Measurements from ENCODE around the gene ZNF670. TPM values are rescaled to one million over a fixed set of nuclear protein-coding genes. Genes with fewer than 3 reads are reported as not detected.
A peak's percentile ranks its signal among the peaks of the same experiment; 100 is the strongest.

ZNF670 gene
- total RNA-seq, 1 donor from 2014 or later, result not detected

DNA sequence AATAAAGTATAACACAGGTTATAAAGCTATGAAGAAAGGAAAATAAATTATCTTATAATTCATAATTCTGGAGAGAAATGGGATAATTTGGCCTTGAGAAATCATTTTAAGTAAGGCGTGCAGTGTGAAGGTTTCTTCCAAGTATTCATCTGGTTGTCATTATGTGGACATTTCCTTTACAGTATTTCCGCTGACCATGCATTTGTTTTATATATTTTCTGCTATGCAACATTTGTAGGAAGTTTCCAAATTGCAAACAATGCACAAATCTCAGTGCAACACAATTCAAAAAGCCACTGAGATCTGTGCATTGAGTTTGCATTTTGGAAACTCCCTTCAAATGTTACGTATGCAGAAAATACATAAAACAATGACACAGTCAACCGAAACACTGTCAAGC is 17.8 kb downstream of the ZNF670 start:
- TF ChIP-seq, protein P1, sequence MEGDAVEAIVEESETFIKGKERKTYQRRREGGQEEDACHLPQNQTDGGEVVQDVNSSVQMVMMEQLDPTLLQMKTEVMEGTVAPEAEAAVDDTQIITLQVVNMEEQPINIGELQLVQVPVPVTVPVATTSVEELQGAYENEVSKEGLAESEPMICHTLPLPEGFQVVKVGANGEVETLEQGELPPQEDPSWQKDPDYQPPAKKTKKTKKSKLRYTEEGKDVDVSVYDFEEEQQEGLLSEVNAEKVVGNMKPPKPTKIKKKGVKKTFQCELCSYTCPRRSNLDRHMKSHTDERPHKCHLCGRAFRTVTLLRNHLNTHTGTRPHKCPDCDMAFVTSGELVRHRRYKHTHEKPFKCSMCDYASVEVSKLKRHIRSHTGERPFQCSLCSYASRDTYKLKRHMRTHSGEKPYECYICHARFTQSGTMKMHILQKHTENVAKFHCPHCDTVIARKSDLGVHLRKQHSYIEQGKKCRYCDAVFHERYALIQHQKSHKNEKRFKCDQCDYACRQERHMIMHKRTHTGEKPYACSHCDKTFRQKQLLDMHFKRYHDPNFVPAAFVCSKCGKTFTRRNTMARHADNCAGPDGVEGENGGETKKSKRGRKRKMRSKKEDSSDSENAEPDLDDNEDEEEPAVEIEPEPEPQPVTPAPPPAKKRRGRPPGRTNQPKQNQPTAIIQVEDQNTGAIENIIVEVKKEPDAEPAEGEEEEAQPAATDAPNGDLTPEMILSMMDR (IDR thresholded peaks at IDR 0.05), result no peak
- intact Hi-C loops (cut with DNase I), result no loop called here

GRCh38 chr1:247056071-247056470 is 22.5 kb downstream of the ZNF670 start:
- Histone ChIP-seq H3K27ac (no peak overlapping the region), H3K4me3 (no peak overlapping the region), H3K36me3 (no peaks in the 10 kb centered on the region), H3K9me3 (peaks cover 5 to 98% of the 10 kb centered on the region in 2 donors), H3K4me1 (no peaks in the 10 kb centered on the region), H3K27me3 (no peaks in the 10 kb centered on the region)
- intact Hi-C loops (cut with DNase I), result no loop called here
- TF ChIP-seq, protein P1 (IDR thresholded peaks at IDR 0.05), result no peak
- DNase-seq (ENCODE audit: low spot score in 2 of 2), result no peak

More for the DNA sequence above, 17.8 kb downstream of the ZNF670 start:
- Histone ChIP-seq H3K9me3 (peaks cover 0 to 78% of the 10 kb centered on the region in 2 donors), H3K4me3 (no peak overlapping the region), H3K4me1 (no peaks in the 10 kb centered on the region), H3K36me3 (peaks cover 0 to 2% of the 10 kb centered on the region in 2 donors), H3K27me3 (no peaks in the 10 kb centered on the region), H3K27ac (no peak overlapping the region)
- no peak for DNase-seq (ENCODE audit: low spot score in 2 of 2)

GRCh38 chr1:247054992-247055415 is 23.6 kb downstream of the ZNF670 start:
- H3K36me3 ChIP-seq, result no peaks in the 10 kb centered on the region
- H3K27me3 ChIP-seq, result no peaks in the 10 kb centered on the region
- H3K4me3 ChIP-seq, result no peak overlapping the region
- DNase-seq (ENCODE audit: low spot score in 2 of 2), result no peak
- peaks cover 5 to 99% of the 10 kb centered on the region in 2 donors for H3K9me3 ChIP-seq
- no peaks in the 10 kb centered on the region for H3K4me1 ChIP-seq
- intact Hi-C loops (cut with DNase I), result no loop called here
- H3K27ac ChIP-seq, result no peak overlapping the region
- TF ChIP-seq, protein P1 (IDR thresholded peaks at IDR 0.05), result no peak

GRCh38 chr1:247047702-247048101 is 30.9 kb downstream of the ZNF670 start:
- Histone ChIP-seq H3K27me3 (no peaks in the 10 kb centered on the region), H3K36me3 (no peaks in the 10 kb centered on the region), H3K4me3 (no peak overlapping the region), H3K9me3 (peaks cover 15 to 99% of the 10 kb centered on the region in 2 donors), H3K27ac (no peak overlapping the region), H3K4me1 (no peaks in the 10 kb centered on the region)
- no peak for DNase-seq (ENCODE audit: low spot score in 2 of 2)
- intact Hi-C loops (cut with DNase I), result no loop called here
- TF ChIP-seq, protein P1 (IDR thresholded peaks at IDR 0.05), result no peak

DNA sequence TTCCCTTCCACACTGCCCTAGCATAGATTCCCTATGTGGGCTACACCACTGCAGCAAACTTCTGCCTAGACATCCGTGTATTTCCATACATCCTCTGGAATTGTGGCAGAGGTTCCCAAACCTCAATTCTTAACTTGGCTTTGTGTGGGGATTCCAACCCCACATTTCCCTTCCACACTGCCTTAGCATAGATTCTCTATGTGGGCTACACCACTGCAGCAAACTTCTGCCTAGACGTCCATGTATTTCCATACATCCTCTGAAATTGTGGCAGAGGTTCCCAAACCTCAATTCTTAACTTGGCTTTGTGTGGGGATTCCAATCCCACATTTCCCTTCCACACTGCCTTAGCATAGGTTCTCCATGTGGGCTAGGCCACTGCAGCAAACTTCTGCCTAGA is 31.4 kb downstream of the ZNF670 start:
- H3K27me3 ChIP-seq, result no peaks in the 10 kb centered on the region
- peaks cover 15 to 99% of the 10 kb centered on the region in 2 donors for H3K9me3 ChIP-seq
- H3K4me1 ChIP-seq, result no peaks in the 10 kb centered on the region
- H3K4me3 ChIP-seq, result no peak overlapping the region
- H3K27ac ChIP-seq, result no peak overlapping the region
- TF ChIP-seq, protein P1 (IDR thresholded peaks at IDR 0.05), result no peak
- no peak for DNase-seq (ENCODE audit: low spot score in 2 of 2)
- no peaks in the 10 kb centered on the region for H3K36me3 ChIP-seq
- intact Hi-C loops (cut with DNase I), result no loop called here

DNA sequence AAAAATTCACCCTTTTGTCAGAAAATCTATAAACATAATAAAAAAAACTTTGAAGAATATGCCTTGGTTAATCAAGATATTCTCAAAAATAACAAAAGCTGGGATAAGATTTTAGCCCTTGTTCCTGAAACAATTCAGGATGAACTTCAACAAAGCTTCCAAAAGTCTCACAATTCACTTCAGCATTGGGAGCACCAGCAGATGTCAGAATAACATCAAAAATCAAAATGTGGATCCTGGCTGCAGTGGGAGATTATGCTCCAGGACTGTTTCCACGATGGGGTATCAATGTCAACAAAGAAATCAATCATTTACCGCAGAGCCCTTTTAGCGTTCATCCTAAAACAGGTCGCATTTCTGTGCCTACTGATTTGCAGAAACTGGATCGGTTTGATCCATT is 35.2 kb downstream of the ZNF670 start:
- TF ChIP-seq, protein P1 (IDR thresholded peaks at IDR 0.05), result peak in 1 of 3 experiments; percentile 10
- no peak for DNase-seq (ENCODE audit: low spot score in 2 of 2)
- H3K9me3 ChIP-seq, result peaks cover 15 to 99% of the 10 kb centered on the region in 2 donors
- H3K4me1 ChIP-seq, result no peaks in the 10 kb centered on the region
- intact Hi-C loops (cut with DNase I), result no loop called here
- peaks cover 10 to 11% of the 10 kb centered on the region in 2 donors for H3K36me3 ChIP-seq
- no peak overlapping the region for H3K27ac ChIP-seq
- H3K4me3 ChIP-seq, result no peak overlapping the region
- no peaks in the 10 kb centered on the region for H3K27me3 ChIP-seq

Measured in ascending aorta (tissue), 2 donors.